A549 (cell line): Measurements from ENCODE around the gene TGFBR2. TPM values are rescaled to one million over a fixed set of nuclear protein-coding genes. Genes with fewer than 3 reads are reported as not detected.

ENCODE experiments used
- ATAC-seq, 2 experiments: fragments of 200-7000 bp in 1 of 2; fragments of >200 bp in 1 of 2; cut with Nextera tagmentation in 1 of 2; cut with Tn5 transposase in 1 of 2; 3 replicates each; pipeline versions ENCODE4 v1.8.0 to v1.9.1; 2018 to 2020; ENCODE audit warnings: mild to moderate bottlenecking in 1 of 2, moderate library complexity in 1 of 2
- CTCF ChIA-PET: fragments of 300-600 bp; sonication (Branson Sonifier 250); formaldehyde crosslinking; extraction: SDS; loops from one replicate; lab custom pipeline; 2021; ENCODE audit warnings: antibody characterized with exemption, inconsistent platforms; lab: Yijun Ruan, JAX
- POLR2A ChIA-PET: fragments of 350-600 bp; formaldehyde crosslinking; extraction: SDS; loops from one replicate; lab custom pipeline; 2021; ENCODE audit warnings: antibody characterized with exemption, inconsistent platforms; lab: Yijun Ruan, JAX
- DNase-seq, 2 experiments: peaks; one replicate each; pipeline versions ENCODE4 v3.0.0 to v3.0.0-alpha.2; 2011 to 2016; ENCODE audit warnings: low read depth in 1 of 2, low spot score in 1 of 2
- FAIRE-seq: peaks from 2 replicates; lab custom pipeline; 2011; peaks lifted over from hg19 to GRCh38; lab: Jason Lieb, UNC
- H3K27ac ChIP-seq, 2 experiments: fragments of >200 bp; sonication (Bioruptor Twin); formaldehyde crosslinking; 3 replicates each; pipeline ENCODE4 v1.5.1; 2016 to 2017
- H3K4me1 ChIP-seq: fragments of >200 bp; sonication (Bioruptor Twin); formaldehyde crosslinking; 3 replicates; pipeline ENCODE4 v1.6.1; 2016
- H3K4me2 ChIP-seq: fragments of >200 bp; sonication (Bioruptor Twin); formaldehyde crosslinking; 3 replicates; pipeline ENCODE4 v1.6.1; 2016
- H3K4me3 ChIP-seq: fragments of >200 bp; sonication (Bioruptor Twin); formaldehyde crosslinking; 3 replicates; pipeline ENCODE4 v1.5.1; 2016
- H3K9me3 ChIP-seq: fragments of >200 bp; sonication (Bioruptor Twin); formaldehyde crosslinking; 3 replicates; pipeline ENCODE4 v1.6.1; 2016
- CBX8 ChIP-seq: fragments of 200-600 bp; sonication (generic); IDR thresholded peaks from 2 replicates; pipeline ENCODE4 v1.6.1; 2016
- CEBPB ChIP-seq, 2 experiments: fragments of >200 bp in 1 of 2; sonication (Bioruptor Twin) in 1 of 2; formaldehyde crosslinking in 1 of 2; IDR thresholded peaks; 2 replicates each; pipeline ENCODE4 v1.6.1; 2012 to 2016
- CHD4 ChIP-seq: fragments of 200-600 bp; sonication (generic); IDR thresholded peaks from 2 replicates; pipeline ENCODE4 v1.6.1; 2016; ENCODE audit warnings: antibody characterized with exemption, mild to moderate bottlenecking, borderline replicate concordance
- CTCF ChIP-seq: fragments of >200 bp; sonication (Bioruptor Twin); formaldehyde crosslinking; IDR thresholded peaks from 3 replicates; pipeline ENCODE4 v1.5.1; 2016
- EP300 ChIP-seq, 2 experiments: fragments of >200 bp; sonication (Bioruptor Twin); formaldehyde crosslinking; IDR thresholded peaks; 2 replicates in 1 of 2; 3 replicates in 1 of 2; pipeline ENCODE4 v1.6.1; 2016 to 2017
- ESRRA ChIP-seq: fragments of 150-350 bp; IDR thresholded peaks from 2 replicates; pipeline ENCODE4 v1.6.1; 2014; ENCODE audit warnings: mild to moderate bottlenecking, low read length, borderline replicate concordance
- FOXS1 ChIP-seq: fragments of 250-450 bp; sonication (Bioruptor Pico); IDR thresholded peaks from 2 replicates; pipeline ENCODE4 v1.5.0; 2020; ENCODE audit warnings: mild to moderate bottlenecking, moderate library complexity
- HOXB13 ChIP-seq: fragments of 250-450 bp; sonication (Bioruptor Pico); IDR thresholded peaks from 2 replicates; pipeline ENCODE4 v1.5.0; 2020; ENCODE audit warnings: low read depth, mild to moderate bottlenecking, moderate library complexity
- NPAS2 ChIP-seq: fragments of 250-450 bp; sonication (Bioruptor Pico); IDR thresholded peaks from 2 replicates; pipeline ENCODE4 v1.8.0; 2022; ENCODE audit warnings: mild to moderate bottlenecking, moderate library complexity, borderline replicate concordance
- RAD21 ChIP-seq, 2 experiments: fragments of >200 bp in 1 of 2; sonication (Bioruptor Twin) in 1 of 2; formaldehyde crosslinking in 1 of 2; IDR thresholded peaks in 1 of 2; conservative IDR thresholded peaks in 1 of 2; 2 replicates in 1 of 2; 3 replicates in 1 of 2; pipeline ENCODE4 v1.6.1; 2012 to 2018; ENCODE audit warnings: inconsistent platforms in 1 of 2
- SMC3 ChIP-seq: fragments of >200 bp; sonication (Bioruptor Twin); formaldehyde crosslinking; IDR thresholded peaks from 3 replicates; pipeline ENCODE4 v1.6.1; 2018; ENCODE audit warnings: inconsistent platforms
- WGBS: methylation state at CpG from one replicate; pipeline ENCODE4 v1.1.6; 2017; ENCODE audit errors: missing lambda C conversion rate; 5-methylcytosine and 5-hydroxymethylcytosine counted together
- polyA plus RNA-seq, 4 experiments: library from polyadenylated mRNA; depleted of rRNA in 3 of 4; stranded (reverse); fragments of >200 nt; fragmentation: RNase III in 1 of 4; extraction: RNeasy Plus Mini Kit Qiagen cat#74134 plus additional on column Dnase treatment in 1 of 4; gene quantifications; 2 replicates in 3 of 4; 3 replicates in 1 of 4; pipeline ENCODE4 v1.2.3, GENCODE V29; 2011 to 2017
- TF ChIP-seq, protein P1 (sequence below): fragments of 250-450 bp; sonication (Bioruptor Pico); IDR thresholded peaks from 2 replicates; pipeline ENCODE4 v1.5.0; 2021; ENCODE audit warnings: mild to moderate bottlenecking, moderate library complexity, borderline replicate concordance
- TF ChIP-seq, protein P2 (sequence below): IDR thresholded peaks from 2 replicates; pipeline ENCODE4 v1.6.1; 2012
- TF ChIP-seq, protein P3 (sequence below): fragments of >200 bp; sonication (Bioruptor Twin); formaldehyde crosslinking; IDR thresholded peaks from 3 replicates; pipeline ENCODE4 v1.6.1; 2016

TGFBR2 gene
- polyA plus RNA-seq, 2 of the 4 experiments (the other 2 are of a cell fraction): 48.5 to 97.4 TPM

- Histone ChIP-seq H3K4me1 (peaks cover 26% of the 10 kb centered on the region), H3K27ac (peak overlapping the region in 1 of 2 experiments; percentile 74; a peak in 3 of 6 replicates), H3K4me3 (no peak overlapping the region), H3K4me2 (no peak overlapping the region), H3K9me3 (no peaks in the 10 kb centered on the region)
- ChIA-PET CTCF (interaction anchor here (1.4 to 2.2 kb wide), 2 partner anchors 51 to 600 kb away, joined by 7 read pairs; no protein-coding TSS in a partner anchor), POLR2A (no interaction called here)
- ATAC-seq: no peak
- no peak for DNase-seq
- TF ChIP-seq NPAS2 (CRISPR knock-in tag): no peak
- TF ChIP-seq EP300 (IDR thresholded peaks at IDR 0.05): no peak
- no peak for TF ChIP-seq RAD21 (conservative IDR thresholded peaks at IDR 0.05 in 1 of 2, IDR thresholded peaks at IDR 0.05 in 1 of 2)
- TF ChIP-seq CHD4: no peak
- TF ChIP-seq CTCF: no peak
- no peak for TF ChIP-seq FOXS1 (CRISPR knock-in tag)
- FAIRE-seq: no peak
- 65% methylated on average over 4 of the region's 4 CpGs for WGBS
Measured at GRCh38 chr3:30642849-30643361, 36.5 kb downstream of the TGFBR2 start.

DNA sequence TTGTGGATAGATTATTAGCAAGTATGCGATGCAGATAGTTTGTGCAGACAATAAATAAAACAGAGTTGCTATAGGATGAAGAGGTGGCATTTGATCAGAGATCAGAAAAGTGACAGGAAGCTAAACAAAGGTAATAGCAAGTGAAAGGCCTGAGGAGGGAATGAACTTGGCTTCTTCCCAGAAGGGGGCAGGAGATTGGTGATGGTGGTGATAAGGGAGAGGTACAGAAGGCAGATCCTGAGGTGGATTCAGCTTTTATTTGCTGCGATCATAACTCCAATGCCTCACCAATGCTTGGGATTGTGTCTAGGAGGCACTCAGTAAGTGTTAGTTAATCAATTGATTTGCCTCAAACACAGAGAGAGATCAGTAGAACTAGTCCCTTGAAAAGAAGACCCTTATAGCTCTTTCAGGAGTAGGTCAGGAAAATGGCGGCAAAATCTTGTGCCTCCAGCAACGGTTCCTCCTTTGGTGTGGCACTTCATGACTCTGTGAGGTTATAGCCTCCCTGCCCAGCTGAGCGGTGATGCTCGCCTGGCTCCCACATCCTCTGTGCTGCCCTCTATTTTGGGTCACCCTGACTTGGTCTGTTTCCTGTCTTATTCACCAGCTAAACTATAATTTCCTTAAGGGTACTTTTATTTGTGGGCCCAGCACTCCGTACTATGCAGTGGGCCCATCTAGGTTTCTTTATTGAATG, 37.5 kb downstream of the TGFBR2 start:
- H3K4me3 ChIP-seq: no peak overlapping the region
- ChIA-PET CTCF (interaction anchor here (2.2 kb wide), 1 partner anchor 50 kb away, joined by 7 read pairs; no protein-coding TSS in a partner anchor), POLR2A (no interaction called here)
- no peaks in the 10 kb centered on the region for H3K9me3 ChIP-seq
- H3K4me2 ChIP-seq: peak overlapping the region; percentile 36
- peak in 1 of 2 experiments; percentile 46; a peak in 2 of 6 replicates for ATAC-seq
- TF ChIP-seq HOXB13 (CRISPR knock-in tag): no peak
- peaks cover 26% of the 10 kb centered on the region for H3K4me1 ChIP-seq
- FAIRE-seq: no peak
- peak overlapping the region; percentile 7 to 74; a peak in 3 of 6 replicates for H3K27ac ChIP-seq
- WGBS: 92% methylated on average over 7 of the region's 7 CpGs
- no peak for DNase-seq

- ATAC-seq (no peak), FAIRE-seq (no peak), DNase-seq (no peak)
- WGBS: 7% methylated on average over 2 of the region's 2 CpGs
- no peak overlapping the region for H3K4me3 ChIP-seq
- TF ChIP-seq, protein P1, sequence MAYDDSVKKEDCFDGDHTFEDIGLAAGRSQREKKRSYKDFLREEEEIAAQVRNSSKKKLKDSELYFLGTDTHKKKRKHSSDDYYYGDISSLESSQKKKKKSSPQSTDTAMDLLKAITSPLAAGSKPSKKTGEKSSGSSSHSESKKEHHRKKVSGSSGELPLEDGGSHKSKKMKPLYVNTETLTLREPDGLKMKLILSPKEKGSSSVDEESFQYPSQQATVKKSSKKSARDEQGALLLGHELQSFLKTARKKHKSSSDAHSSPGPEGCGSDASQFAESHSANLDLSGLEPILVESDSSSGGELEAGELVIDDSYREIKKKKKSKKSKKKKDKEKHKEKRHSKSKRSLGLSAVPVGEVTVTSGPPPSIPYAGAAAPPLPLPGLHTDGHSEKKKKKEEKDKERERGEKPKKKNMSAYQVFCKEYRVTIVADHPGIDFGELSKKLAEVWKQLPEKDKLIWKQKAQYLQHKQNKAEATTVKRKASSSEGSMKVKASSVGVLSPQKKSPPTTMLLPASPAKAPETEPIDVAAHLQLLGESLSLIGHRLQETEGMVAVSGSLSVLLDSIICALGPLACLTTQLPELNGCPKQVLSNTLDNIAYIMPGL (CRISPR knock-in tag): no peak
- peak; percentile 68 to 82; a peak in 3 of 4 replicates for TF ChIP-seq CEBPB (IDR thresholded peaks at IDR 0.05)
- TF ChIP-seq, protein P2, sequence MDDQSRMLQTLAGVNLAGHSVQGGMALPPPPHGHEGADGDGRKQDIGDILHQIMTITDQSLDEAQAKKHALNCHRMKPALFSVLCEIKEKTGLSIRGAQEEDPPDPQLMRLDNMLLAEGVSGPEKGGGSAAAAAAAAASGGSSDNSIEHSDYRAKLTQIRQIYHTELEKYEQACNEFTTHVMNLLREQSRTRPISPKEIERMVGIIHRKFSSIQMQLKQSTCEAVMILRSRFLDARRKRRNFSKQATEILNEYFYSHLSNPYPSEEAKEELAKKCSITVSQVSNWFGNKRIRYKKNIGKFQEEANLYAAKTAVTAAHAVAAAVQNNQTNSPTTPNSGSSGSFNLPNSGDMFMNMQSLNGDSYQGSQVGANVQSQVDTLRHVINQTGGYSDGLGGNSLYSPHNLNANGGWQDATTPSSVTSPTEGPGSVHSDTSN: no peak
- 0 out of 3 replicates have a peak, but pooled peaks have one; percentile 12 for TF ChIP-seq SMC3
- TF ChIP-seq CBX8: no peak
- TF ChIP-seq, protein P3, sequence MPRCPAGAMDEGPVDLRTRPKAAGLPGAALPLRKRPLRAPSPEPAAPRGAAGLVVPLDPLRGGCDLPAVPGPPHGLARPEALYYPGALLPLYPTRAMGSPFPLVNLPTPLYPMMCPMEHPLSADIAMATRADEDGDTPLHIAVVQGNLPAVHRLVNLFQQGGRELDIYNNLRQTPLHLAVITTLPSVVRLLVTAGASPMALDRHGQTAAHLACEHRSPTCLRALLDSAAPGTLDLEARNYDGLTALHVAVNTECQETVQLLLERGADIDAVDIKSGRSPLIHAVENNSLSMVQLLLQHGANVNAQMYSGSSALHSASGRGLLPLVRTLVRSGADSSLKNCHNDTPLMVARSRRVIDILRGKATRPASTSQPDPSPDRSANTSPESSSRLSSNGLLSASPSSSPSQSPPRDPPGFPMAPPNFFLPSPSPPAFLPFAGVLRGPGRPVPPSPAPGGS: no peak
- TF ChIP-seq ESRRA: no peak
- TF ChIP-seq, all 56 proteins: peak for 2
- ChIA-PET CTCF (interaction anchor here (2.2 kb wide), 1 partner anchor 49 kb away, joined by 7 read pairs; no protein-coding TSS in a partner anchor), POLR2A (no interaction called here)
- H3K9me3 ChIP-seq: no peaks in the 10 kb centered on the region
- peaks cover 26% of the 10 kb centered on the region for H3K4me1 ChIP-seq
- peak overlapping the region; percentile 36 for H3K4me2 ChIP-seq
- H3K27ac ChIP-seq: peak overlapping the region in 1 of 2 experiments; percentile 74; a peak in 3 of 6 replicates
Measured at GRCh38 chr3:30644615-30645014, 38.2 kb downstream of the TGFBR2 start.
